ENCODE measurements around the gene DPP7.

DPP7 gene

GRCh38 chr9:137086531-137087408 lies 27.8 kb downstream of the DPP7 start, which contains the start of gene MAN1B1:
MAN1B1 (plus strand) TSS chr9:137086985; CDS start chr9:137087000, 15 bp downstream.
- DNase-seq (ENCODE audit: low spot score) = peak; percentile 98

- no peak for DNase-seq (ENCODE audit: low spot score)
Observed at GRCh38 chr9:137085920-137086530, 28.5 kb downstream of the DPP7 start.

GRCh38 chr9:137084526-137084925 lies 30.0 kb downstream of the DPP7 start:
- DNase-seq (ENCODE audit: low spot score) = no peak

- DNase-seq (ENCODE audit: low spot score) = peak; percentile 78
Observed at GRCh38 chr9:137083394-137084004, 31.0 kb downstream of the DPP7 start.

GRCh38 chr9:137082925-137083290 lies 31.6 kb downstream of the DPP7 start:
- DNase-seq (ENCODE audit: low spot score) = no peak

GRCh38 chr9:137082222-137082924 lies 32.2 kb downstream of the DPP7 start:
- no peak for DNase-seq (ENCODE audit: low spot score)

GRCh38 chr9:137080260-137081122 lies 34.0 kb downstream of the DPP7 start:
- DNase-seq (ENCODE audit: low spot score) = no peak

GRCh38 chr9:137079401-137079787 lies 35.1 kb downstream of the DPP7 start:
- no peak for DNase-seq (ENCODE audit: low spot score)

- peak; percentile 69 for DNase-seq (ENCODE audit: low spot score)
Observed at GRCh38 chr9:137078701-137079400, 35.7 kb downstream of the DPP7 start.

GRCh38 chr9:137077758-137078693 lies 36.5 kb downstream of the DPP7 start:
- DNase-seq (ENCODE audit: low spot score) = peak; percentile 57

GRCh38 chr9:137077010-137077747 lies 37.4 kb downstream of the DPP7 start, which contains the start of gene UAP1L1:
UAP1L1 (plus strand) TSS chr9:137077517; CDS start chr9:137077533, 16 bp downstream.
- peak; percentile 59 for DNase-seq (ENCODE audit: low spot score)

- DNase-seq (ENCODE audit: low spot score) = no peak
Observed at GRCh38 chr9:137076636-137077009, 37.9 kb downstream of the DPP7 start.

- DNase-seq (ENCODE audit: low spot score) = no peak
Observed at GRCh38 chr9:137075275-137075775, 39.2 kb downstream of the DPP7 start.

- no peak for DNase-seq (ENCODE audit: low spot score)
Observed at GRCh38 chr9:137074657-137075274, 39.8 kb downstream of the DPP7 start.

- no peak for DNase-seq (ENCODE audit: low spot score)
Observed at GRCh38 chr9:137073992-137074399, 40.5 kb downstream of the DPP7 start.

- no peak for DNase-seq (ENCODE audit: low spot score)
Observed at GRCh38 chr9:137071282-137071681, 43.3 kb downstream of the DPP7 start.

GRCh38 chr9:137070906-137071275 lies 43.6 kb downstream of the DPP7 start:
- DNase-seq (ENCODE audit: low spot score) = peak; percentile 77
